ENCODE measurements around the gene KIF13A.
"Not testable (repeated sequence)": the region's sequence is repeated elsewhere in the genome, so short reads cannot be mapped to it uniquely, and the experiment has no call there.

KIF13A gene

GRCh38 chr6:18025596-18025995 lies 38.2 kb upstream of the KIF13A start:
- H3K4me3 ChIP-seq (ENCODE audit: low read length) = no peak overlapping the region
- no peak for DNase-seq (ENCODE audit: low read depth)
- TF ChIP-seq CTCF (conservative IDR thresholded peaks at IDR 0.05; ENCODE audit: low read length) = no peak

GRCh38 chr6:18024876-18025275 lies 37.4 kb upstream of the KIF13A start:
- no peak for DNase-seq (ENCODE audit: low read depth)
- TF ChIP-seq CTCF (conservative IDR thresholded peaks at IDR 0.05; ENCODE audit: low read length) = no peak
- H3K4me3 ChIP-seq (ENCODE audit: low read length) = no peak overlapping the region

GRCh38 chr6:18023891-18024290 lies 36.5 kb upstream of the KIF13A start:
- H3K4me3 ChIP-seq (ENCODE audit: low read length) = no peak overlapping the region
- DNase-seq (ENCODE audit: low read depth) = no peak
- TF ChIP-seq CTCF (conservative IDR thresholded peaks at IDR 0.05; ENCODE audit: low read length) = no peak

GRCh38 chr6:18022398-18023231 lies 35.2 kb upstream of the KIF13A start:
- no peak for TF ChIP-seq CTCF (conservative IDR thresholded peaks at IDR 0.05; ENCODE audit: low read length)
- no peak overlapping the region; the same call in 1 of the 2 replicates for H3K4me3 ChIP-seq (ENCODE audit: low read length)
- DNase-seq (ENCODE audit: low read depth) = peak; percentile 79

GRCh38 chr6:18021166-18021850 lies 33.9 kb upstream of the KIF13A start:
- DNase-seq (ENCODE audit: low read depth) = no peak
- no peak for TF ChIP-seq CTCF (conservative IDR thresholded peaks at IDR 0.05; ENCODE audit: low read length)

GRCh38 chr6:18020545-18020944 lies 33.1 kb upstream of the KIF13A start:
- not testable (repeated sequence) for H3K4me3 ChIP-seq (ENCODE audit: low read length); DNase-seq (ENCODE audit: low read depth)

More at GRCh38 chr6:18021166-18021850, 33.9 kb upstream of the KIF13A start:
- no peak overlapping the region for H3K4me3 ChIP-seq (ENCODE audit: low read length)

GRCh38 chr6:18019539-18020534 lies 32.4 kb upstream of the KIF13A start:
- TF ChIP-seq CTCF (conservative IDR thresholded peaks at IDR 0.05; ENCODE audit: low read length) = no peak
- H3K4me3 ChIP-seq (ENCODE audit: low read length) = peak overlapping the region; percentile 9; the same call in 1 of the 2 replicates
- no peak for DNase-seq (ENCODE audit: low read depth)

- not testable (repeated sequence) for H3K4me3 ChIP-seq (ENCODE audit: low read length); DNase-seq (ENCODE audit: low read depth)
These were observed 31.7 kb upstream of the KIF13A start for GRCh38 chr6:18019133-18019532.
